ENCODE measurements around the gene TC2N. TPM values are rescaled to one million over a fixed set of nuclear protein-coding genes. Genes with fewer than 3 reads are reported as not detected.

Gene TC2N
- total and polyA plus RNA-seq, 2 experiments from 2014 or later: 10.0 to 35.0 TPM

- DNase-seq (ENCODE audit: low spot score) (no peak), ATAC-seq (no peak)
- H3K36me3 Mint-ChIP-seq (ENCODE audit: low read depth): no peaks in the 10 kb centered on the region
- H3K27ac ChIP-seq (ENCODE audit: low read depth): no peak overlapping the region
- H3K4me3 ChIP-seq: no peak overlapping the region
- no peaks in the 10 kb centered on the region for H3K4me1 Mint-ChIP-seq
- H3K79me2 ChIP-seq (replicated peaks; ENCODE audit: insufficient read depth): no peaks in the 10 kb centered on the region
- no peak overlapping the region for H2AFZ ChIP-seq
- TF ChIP-seq, protein P1, sequence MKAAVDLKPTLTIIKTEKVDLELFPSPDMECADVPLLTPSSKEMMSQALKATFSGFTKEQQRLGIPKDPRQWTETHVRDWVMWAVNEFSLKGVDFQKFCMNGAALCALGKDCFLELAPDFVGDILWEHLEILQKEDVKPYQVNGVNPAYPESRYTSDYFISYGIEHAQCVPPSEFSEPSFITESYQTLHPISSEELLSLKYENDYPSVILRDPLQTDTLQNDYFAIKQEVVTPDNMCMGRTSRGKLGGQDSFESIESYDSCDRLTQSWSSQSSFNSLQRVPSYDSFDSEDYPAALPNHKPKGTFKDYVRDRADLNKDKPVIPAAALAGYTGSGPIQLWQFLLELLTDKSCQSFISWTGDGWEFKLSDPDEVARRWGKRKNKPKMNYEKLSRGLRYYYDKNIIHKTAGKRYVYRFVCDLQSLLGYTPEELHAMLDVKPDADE (IDR thresholded peaks at IDR 0.05): no peak
- no peak for TF ChIP-seq ZNF462 (CRISPR knock-in tag; IDR thresholded peaks at IDR 0.05)
- TF ChIP-seq EZH2 (IDR thresholded peaks at IDR 0.05; ENCODE audit: low read depth, unreplicated experiment): no peak
- TF ChIP-seq ZNF114 (CRISPR knock-in tag; IDR thresholded peaks at IDR 0.05): no peak
- TF ChIP-seq NANOG (IDR thresholded peaks at IDR 0.05; ENCODE audit: borderline replicate concordance): no peak
- TF ChIP-seq, protein P2, sequence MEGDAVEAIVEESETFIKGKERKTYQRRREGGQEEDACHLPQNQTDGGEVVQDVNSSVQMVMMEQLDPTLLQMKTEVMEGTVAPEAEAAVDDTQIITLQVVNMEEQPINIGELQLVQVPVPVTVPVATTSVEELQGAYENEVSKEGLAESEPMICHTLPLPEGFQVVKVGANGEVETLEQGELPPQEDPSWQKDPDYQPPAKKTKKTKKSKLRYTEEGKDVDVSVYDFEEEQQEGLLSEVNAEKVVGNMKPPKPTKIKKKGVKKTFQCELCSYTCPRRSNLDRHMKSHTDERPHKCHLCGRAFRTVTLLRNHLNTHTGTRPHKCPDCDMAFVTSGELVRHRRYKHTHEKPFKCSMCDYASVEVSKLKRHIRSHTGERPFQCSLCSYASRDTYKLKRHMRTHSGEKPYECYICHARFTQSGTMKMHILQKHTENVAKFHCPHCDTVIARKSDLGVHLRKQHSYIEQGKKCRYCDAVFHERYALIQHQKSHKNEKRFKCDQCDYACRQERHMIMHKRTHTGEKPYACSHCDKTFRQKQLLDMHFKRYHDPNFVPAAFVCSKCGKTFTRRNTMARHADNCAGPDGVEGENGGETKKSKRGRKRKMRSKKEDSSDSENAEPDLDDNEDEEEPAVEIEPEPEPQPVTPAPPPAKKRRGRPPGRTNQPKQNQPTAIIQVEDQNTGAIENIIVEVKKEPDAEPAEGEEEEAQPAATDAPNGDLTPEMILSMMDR (conservative IDR thresholded peaks at IDR 0.05; ENCODE audit: low read depth in 2 of 2): no peak
- no peak for TF ChIP-seq CREB1 (CRISPR knock-in tag; IDR thresholded peaks at IDR 0.05; ENCODE audit: low read depth)
- H3K27me3 ChIP-seq (ENCODE audit: insufficient read depth): no peaks in the 10 kb centered on the region
- no peaks in the 10 kb centered on the region for H3K9me2 ChIP-seq (ENCODE audit: insufficient read depth)
- no peak overlapping the region for H3K27ac Mint-ChIP-seq
- H3K4me2 ChIP-seq: no peak overlapping the region
- H3K4me3 Mint-ChIP-seq: no peak overlapping the region
- H3K36me3 ChIP-seq (ENCODE audit: insufficient read depth): no peaks in the 10 kb centered on the region
- no peaks in the 10 kb centered on the region for H3K27me3 Mint-ChIP-seq (ENCODE audit: insufficient read depth, low read depth, poor library complexity)
- no peaks in the 10 kb centered on the region for H3F3A ChIP-seq (replicated peaks; ENCODE audit: low read depth)
- H4K20me1 ChIP-seq (replicated peaks; ENCODE audit: insufficient read depth): no peaks in the 10 kb centered on the region
- no peaks in the 10 kb centered on the region; the same call in 2 of the 3 replicates for H3K9me3 Mint-ChIP-seq
- no peaks in the 10 kb centered on the region for H3K4me1 ChIP-seq (ENCODE audit: insufficient read depth)
These were observed 134.4 kb downstream of the TC2N start for GRCh38 chr14:91732859-91733477.

Measured in GM23338 (cell line).